BE2C (cell line): ENCODE results near the gene FOSB.

ENCODE experiments used
- DNase-seq: peaks from one replicate; pipeline ENCODE4 v3.0.0-alpha.2; 2020
- H3K27me3 ChIP-seq: fragments of 250-450 bp; sonication (Bioruptor Pico); 2 replicates; pipeline ENCODE4 v1.5.1; 2020; ENCODE audit warnings: mild to moderate bottlenecking
- H3K36me3 ChIP-seq: fragments of 250-450 bp; sonication (Bioruptor Pico); 2 replicates; pipeline ENCODE4 v1.5.1; 2020; ENCODE audit warnings: mild to moderate bottlenecking
- H3K4me1 ChIP-seq: fragments of 250-450 bp; sonication (Bioruptor Pico); 2 replicates; pipeline ENCODE4 v1.5.1; 2020
- H3K4me3 ChIP-seq: 2 replicates; pipeline ENCODE4 v1.5.1; 2011; ENCODE audit warnings: low read depth, low read length
- H3K9me3 ChIP-seq: fragments of 250-450 bp; sonication (Bioruptor Pico); 2 replicates; pipeline ENCODE4 v1.5.1; 2020
- TF ChIP-seq, protein P1 (sequence below): IDR thresholded peaks from 2 replicates; pipeline ENCODE4 v1.5.1; 2012; ENCODE audit warnings: mild to moderate bottlenecking, low read depth, low read length

Gene FOSB

DNA sequence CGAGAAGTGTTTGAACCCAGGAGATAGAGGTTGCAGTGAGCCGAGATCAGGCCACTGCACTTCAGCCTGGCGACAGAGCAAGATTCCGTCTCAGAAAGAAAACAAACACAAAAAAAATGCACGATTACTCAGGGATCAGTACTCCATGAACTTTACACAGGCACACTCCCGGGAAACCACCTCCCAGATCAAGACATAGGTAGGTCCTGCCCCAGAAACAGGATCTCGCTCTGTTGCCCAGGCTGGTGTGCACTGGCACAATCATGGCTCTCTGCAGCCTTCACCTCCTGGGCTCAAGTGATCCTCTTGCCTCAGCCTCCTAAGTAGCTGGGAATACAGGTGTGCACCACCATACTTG is 50.7 kb downstream of the FOSB start:
- Histone ChIP-seq H3K27me3 (no peaks in the 10 kb centered on the region), H3K4me1 (no peaks in the 10 kb centered on the region), H3K4me3 (no peak overlapping the region), H3K9me3 (no peaks in the 10 kb centered on the region), H3K36me3 (peaks cover 17% of the 10 kb centered on the region; the same call in 1 of the 2 replicates)
- DNase-seq: no peak
- TF ChIP-seq, protein P1, sequence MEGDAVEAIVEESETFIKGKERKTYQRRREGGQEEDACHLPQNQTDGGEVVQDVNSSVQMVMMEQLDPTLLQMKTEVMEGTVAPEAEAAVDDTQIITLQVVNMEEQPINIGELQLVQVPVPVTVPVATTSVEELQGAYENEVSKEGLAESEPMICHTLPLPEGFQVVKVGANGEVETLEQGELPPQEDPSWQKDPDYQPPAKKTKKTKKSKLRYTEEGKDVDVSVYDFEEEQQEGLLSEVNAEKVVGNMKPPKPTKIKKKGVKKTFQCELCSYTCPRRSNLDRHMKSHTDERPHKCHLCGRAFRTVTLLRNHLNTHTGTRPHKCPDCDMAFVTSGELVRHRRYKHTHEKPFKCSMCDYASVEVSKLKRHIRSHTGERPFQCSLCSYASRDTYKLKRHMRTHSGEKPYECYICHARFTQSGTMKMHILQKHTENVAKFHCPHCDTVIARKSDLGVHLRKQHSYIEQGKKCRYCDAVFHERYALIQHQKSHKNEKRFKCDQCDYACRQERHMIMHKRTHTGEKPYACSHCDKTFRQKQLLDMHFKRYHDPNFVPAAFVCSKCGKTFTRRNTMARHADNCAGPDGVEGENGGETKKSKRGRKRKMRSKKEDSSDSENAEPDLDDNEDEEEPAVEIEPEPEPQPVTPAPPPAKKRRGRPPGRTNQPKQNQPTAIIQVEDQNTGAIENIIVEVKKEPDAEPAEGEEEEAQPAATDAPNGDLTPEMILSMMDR: no peak

DNA sequence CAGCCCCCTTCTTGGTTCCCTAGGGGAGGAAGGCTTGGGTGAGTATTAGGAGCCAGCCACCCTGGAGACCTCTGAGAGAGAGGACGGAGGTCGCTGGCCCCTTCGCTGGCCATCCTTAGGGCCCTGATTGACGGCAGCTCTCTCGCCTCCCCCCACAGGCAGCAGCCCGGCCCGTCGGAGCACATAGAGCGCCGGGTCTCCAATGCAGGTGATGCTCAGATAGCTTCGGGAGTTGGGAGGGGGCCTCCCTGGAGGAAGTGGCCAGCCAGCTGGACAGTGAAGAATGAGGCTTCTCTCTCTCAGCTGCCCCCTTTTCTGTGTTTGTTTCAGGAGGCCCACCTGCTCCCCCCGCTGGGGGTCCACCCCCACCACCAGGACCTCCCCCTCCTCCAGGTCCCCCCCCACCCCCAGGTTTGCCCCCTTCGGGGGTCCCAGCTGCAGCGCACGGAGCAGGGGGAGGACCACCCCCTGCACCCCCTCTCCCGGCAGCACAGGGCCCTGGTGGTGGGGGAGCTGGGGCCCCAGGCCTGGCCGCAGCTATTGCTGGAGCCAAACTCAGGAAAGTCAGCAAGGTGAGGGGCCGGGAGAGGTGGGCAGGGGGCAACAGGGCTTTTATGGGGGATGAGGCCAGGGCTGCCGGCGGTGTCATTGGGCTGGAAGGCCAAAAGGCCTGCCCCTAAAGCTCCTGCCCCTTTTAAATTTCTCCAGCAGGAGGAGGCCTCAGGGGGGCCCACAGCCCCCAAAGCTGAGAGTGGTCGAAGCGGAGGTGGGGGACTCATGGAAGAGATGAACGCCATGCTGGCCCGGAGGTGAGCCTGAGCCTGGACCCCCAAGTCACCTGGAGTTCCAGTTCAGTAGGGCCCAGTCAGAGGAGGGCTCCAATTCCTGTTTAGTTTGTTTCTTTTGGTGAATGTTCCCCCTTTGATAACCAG is 54.5 kb downstream of the FOSB start:
- Histone ChIP-seq H3K9me3 (no peaks in the 10 kb centered on the region), H3K27me3 (no peaks in the 10 kb centered on the region), H3K36me3 (peaks cover 24% of the 10 kb centered on the region), H3K4me3 (no peak overlapping the region), H3K4me1 (no peaks in the 10 kb centered on the region)
- DNase-seq: no peak
- TF ChIP-seq, protein P1: no peak

DNA sequence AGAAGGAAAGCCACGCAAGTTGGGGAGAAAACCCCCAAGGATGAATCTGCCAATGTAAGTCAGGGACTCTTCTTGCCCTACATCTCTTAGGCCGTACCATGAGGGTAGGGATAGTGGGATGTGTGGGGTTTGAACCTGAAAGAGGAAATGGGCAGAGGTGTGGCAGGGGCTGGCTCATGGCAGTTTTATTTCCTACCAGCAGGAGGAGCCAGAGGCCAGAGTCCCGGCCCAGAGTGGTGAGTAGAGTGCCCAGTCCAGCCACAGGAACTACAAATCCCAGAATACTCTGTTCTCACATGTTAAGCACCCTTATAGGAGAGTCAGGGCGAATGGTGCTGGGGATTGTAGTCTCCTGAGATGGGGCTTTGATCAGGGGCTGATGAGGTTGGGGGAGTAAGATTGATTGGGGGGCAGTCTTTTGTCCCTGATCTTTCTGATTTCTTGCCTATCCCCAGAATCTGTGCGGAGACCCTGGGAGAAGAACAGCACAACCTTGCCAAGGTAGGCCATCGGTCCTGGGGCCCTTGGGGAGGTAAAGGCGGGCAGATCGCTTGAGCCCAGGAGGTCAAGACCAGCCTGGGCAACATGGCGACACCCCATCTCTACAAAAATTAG is 56.0 kb downstream of the FOSB start:
- TF ChIP-seq, protein P1: peak; percentile 91
- no peaks in the 10 kb centered on the region for H3K9me3 ChIP-seq
- peaks cover 19% of the 10 kb centered on the region for H3K36me3 ChIP-seq
- peaks cover under 1% of the 10 kb centered on the region; the same call in 1 of the 2 replicates for H3K27me3 ChIP-seq
- no peak overlapping the region for H3K4me3 ChIP-seq
- DNase-seq: peak; percentile 80
- no peaks in the 10 kb centered on the region for H3K4me1 ChIP-seq

DNA sequence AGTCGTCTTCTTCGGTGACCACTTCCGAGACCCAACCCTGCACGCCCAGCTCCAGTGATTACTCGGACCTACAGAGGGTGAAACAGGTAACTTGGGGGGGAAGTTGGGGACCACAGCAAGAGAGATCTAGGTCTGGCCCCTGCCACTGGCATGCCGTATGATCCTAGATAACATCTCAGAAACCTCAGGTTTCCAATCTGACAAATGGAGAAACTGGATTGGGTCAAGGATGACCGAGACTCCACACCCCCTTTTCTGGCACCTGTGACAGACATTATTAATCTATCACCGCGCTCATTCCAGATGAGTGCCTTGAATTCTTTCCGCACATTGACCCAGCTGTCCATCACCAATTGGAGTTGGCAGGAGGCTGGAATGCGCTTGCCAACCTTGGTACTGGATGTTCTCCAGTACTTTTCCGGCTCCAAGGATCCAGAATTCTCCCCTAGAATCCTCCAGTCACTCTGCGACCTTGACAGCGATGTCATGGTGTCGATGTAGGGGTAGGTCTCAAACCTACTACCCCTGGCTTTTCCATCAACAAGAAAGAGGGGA is 56.9 kb downstream of the FOSB start:
- peaks cover 19% of the 10 kb centered on the region for H3K36me3 ChIP-seq
- TF ChIP-seq, protein P1: no peak

More for the DNA sequence above, 56.9 kb downstream of the FOSB start:
- Histone ChIP-seq H3K4me1 (no peaks in the 10 kb centered on the region), H3K27me3 (peaks cover 9% of the 10 kb centered on the region), H3K4me3 (no peak overlapping the region), H3K9me3 (no peaks in the 10 kb centered on the region)
- DNase-seq: no peak
